Measurements from ENCODE around the gene TTLL6. TPM values are rescaled to one million over a fixed set of nuclear protein-coding genes. Genes with fewer than 3 reads are reported as not detected.

Gene TTLL6
- total and polyA plus RNA-seq, 2 donors from 2014 or later: 2.3 to 4.2 TPM

DNA sequence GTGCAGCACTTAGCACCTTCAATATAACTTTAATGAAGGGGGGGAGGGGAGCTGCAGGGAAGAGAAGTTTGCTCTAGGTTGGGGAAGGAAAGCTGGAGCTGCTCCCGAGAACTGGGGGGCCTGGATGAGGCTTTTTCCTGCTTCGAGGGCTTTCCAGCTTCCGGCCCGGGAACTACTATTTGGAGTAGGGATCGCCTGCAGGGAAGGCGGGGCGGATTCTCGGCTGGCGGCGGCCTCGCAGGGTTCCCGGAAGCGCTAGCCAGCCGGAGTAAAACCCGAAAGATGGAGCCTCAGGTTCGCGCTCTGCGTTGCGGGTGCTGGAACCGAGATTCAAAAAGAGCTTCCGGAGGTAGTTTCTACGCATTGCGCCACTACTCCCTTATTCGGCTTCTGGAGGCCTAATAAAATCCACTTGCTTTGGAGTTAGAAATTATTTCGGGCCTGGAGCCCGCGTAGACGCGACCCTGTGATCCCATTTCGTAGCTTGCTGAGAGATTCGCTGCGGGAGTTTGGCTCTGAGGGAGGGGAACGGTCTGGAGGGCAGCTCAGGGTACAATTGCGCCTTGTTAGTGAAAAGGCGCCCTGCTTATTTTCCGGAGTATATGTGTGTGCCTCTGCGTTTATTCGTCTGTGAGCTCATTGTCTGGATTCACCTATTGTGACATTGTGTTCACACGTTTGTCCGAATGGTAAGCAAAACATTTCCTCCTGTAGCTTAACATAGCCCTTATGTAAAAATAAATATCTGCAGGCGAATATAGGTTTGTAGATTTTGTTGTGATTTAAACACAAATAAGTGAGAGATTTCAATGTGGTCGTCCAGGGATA, 93.4 kb downstream of the TTLL6 start:
- no peak overlapping the region for H3K9ac ChIP-seq (ENCODE audit: low read length in 3 of 3)
- FAIRE-seq: no peak
- H3K9me3 ChIP-seq (ENCODE audit: control insufficient read depth in 2 of 3, insufficient read depth in 1 of 3, low read length in 3 of 3): no peaks in the 10 kb centered on the region
- no peak for DNase-seq
- intact Hi-C loops (cut with DNase I): loop anchor here (10.0 kb wide), 1 partner anchor 71 kb away; no protein-coding TSS in a partner anchor
- H3K36me3 ChIP-seq (ENCODE audit: control insufficient read depth in 2 of 3, insufficient read depth in 3 of 3, low read length in 3 of 3): no peaks in the 10 kb centered on the region
- peaks cover 0 to 7% (median 0%) of the 10 kb centered on the region in 3 donors for H3K4me1 ChIP-seq (ENCODE audit: control insufficient read depth in 2 of 3, insufficient read depth in 2 of 3, low read depth in 1 of 3, low read length in 3 of 3)
- H3K27me3 ChIP-seq (ENCODE audit: control insufficient read depth, insufficient read depth, low read length): peaks cover 93% of the 10 kb centered on the region
- no peak overlapping the region for H3K4me3 ChIP-seq (ENCODE audit: low read length in 3 of 3)
- no peak overlapping the region for H3K27ac ChIP-seq (ENCODE audit: low read depth in 2 of 2, low read length in 2 of 2)
- TF ChIP-seq, protein P1, sequence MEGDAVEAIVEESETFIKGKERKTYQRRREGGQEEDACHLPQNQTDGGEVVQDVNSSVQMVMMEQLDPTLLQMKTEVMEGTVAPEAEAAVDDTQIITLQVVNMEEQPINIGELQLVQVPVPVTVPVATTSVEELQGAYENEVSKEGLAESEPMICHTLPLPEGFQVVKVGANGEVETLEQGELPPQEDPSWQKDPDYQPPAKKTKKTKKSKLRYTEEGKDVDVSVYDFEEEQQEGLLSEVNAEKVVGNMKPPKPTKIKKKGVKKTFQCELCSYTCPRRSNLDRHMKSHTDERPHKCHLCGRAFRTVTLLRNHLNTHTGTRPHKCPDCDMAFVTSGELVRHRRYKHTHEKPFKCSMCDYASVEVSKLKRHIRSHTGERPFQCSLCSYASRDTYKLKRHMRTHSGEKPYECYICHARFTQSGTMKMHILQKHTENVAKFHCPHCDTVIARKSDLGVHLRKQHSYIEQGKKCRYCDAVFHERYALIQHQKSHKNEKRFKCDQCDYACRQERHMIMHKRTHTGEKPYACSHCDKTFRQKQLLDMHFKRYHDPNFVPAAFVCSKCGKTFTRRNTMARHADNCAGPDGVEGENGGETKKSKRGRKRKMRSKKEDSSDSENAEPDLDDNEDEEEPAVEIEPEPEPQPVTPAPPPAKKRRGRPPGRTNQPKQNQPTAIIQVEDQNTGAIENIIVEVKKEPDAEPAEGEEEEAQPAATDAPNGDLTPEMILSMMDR (IDR thresholded peaks at IDR 0.05; ENCODE audit: borderline replicate concordance, extremely low read depth, insufficient read depth): no peak

DNA sequence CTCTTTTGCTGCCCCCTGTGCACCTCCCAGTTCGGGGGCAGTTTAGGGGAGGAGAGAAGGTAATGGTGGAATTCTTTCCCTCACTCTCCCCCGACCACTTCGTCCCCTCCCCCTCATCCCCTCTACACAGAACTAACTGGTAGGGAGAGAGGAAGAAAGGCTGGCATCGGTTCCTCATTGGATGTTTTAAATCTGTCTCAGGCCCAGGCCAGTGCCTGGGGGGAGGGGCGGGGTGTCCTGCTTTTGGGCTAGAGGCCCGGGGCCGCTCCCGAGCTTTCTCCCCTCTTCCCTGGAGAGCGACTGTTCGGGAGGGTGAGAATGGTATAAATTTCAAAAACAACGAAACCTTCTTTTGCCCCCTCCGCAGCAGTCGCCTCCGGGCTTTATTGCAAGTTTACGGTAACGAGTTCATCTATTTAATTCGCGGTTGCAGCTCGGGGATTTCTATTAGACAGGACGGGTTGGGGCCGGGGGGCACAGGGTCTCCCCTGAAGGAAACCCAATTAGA, 94.1 kb downstream of the TTLL6 start, which contains the start of gene PRAC2:
Gene PRAC2, plus strand, starts transcription at position 271 of the 508 bp plus-strand sequence. CDS start 1,226 bp downstream, outside the sequence.
- no peak within 1 kb of the TSS for H3K4me3 ChIP-seq (ENCODE audit: low read length in 3 of 3)
- no peak within 1 kb of the TSS for H3K27ac ChIP-seq (ENCODE audit: low read depth in 2 of 2, low read length in 2 of 2)
- no peaks in the 10 kb centered on the region for H3K36me3 ChIP-seq (ENCODE audit: control insufficient read depth in 2 of 3, insufficient read depth in 3 of 3, low read length in 3 of 3)
- H3K9me3 ChIP-seq (ENCODE audit: control insufficient read depth in 2 of 3, insufficient read depth in 1 of 3, low read length in 3 of 3): no peaks in the 10 kb centered on the region
- DNase-seq (no peak), FAIRE-seq (no peak)
- TF ChIP-seq, protein P1 (IDR thresholded peaks at IDR 0.05; ENCODE audit: borderline replicate concordance, extremely low read depth, insufficient read depth): no peak
- intact Hi-C loops (cut with DNase I): loop anchor here (10.0 kb wide), 1 partner anchor 72 kb away; no protein-coding TSS in a partner anchor
- peaks cover 0 to 7% (median 0%) of the 10 kb centered on the region in 3 donors for H3K4me1 ChIP-seq (ENCODE audit: control insufficient read depth in 2 of 3, insufficient read depth in 2 of 3, low read depth in 1 of 3, low read length in 3 of 3)
- H3K27me3 ChIP-seq (ENCODE audit: control insufficient read depth, insufficient read depth, low read length): peaks cover 92% of the 10 kb centered on the region
- H3K9ac ChIP-seq (ENCODE audit: low read length in 3 of 3): no peak within 1 kb of the TSS

DNA sequence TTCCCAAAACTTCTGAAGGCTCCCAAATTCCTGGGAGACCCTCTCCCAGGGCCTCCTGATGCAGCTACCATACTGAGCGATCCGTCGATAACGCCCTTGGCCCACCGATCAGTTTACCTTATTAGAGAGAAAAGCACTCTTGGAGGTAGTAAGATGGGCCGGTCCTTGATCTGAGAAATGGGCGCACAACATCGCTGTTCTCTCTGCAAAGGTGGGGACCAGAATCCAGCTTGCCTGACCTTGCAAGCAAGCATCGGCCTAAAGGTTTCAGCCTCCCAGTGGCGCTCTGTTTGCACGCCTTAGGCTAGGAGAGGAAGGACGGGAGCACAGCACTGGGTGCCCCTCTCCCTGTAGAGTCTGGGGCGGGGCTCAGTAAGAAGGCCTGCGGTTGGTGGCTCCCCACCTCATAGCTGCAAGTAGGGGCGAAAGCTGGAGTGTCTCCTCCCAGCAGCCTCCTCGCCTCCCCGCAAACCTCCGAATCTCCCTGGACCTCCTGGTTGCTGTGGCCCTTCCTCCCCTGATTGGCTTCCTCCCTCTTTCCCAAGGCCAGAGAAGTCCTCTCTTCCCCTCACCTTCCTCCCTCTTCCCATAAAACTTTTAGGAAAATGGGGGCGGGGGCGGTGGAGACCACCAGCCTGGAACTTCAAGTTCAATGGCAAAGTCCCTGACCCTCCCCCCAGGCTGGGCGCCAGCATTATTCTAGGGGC, 94.7 kb downstream of the TTLL6 start, which contains the start of gene PRAC1:
Gene PRAC1, minus strand, starts transcription at position 318 of the 707 bp plus-strand sequence. Its CDS starts 126 bp downstream, at position 192.
- Histone ChIP-seq H3K27me3 (ENCODE audit: control insufficient read depth, insufficient read depth, low read length) (peaks cover 91% of the 10 kb centered on the region), H3K9me3 (ENCODE audit: control insufficient read depth in 2 of 3, insufficient read depth in 1 of 3, low read length in 3 of 3) (no peaks in the 10 kb centered on the region), H3K36me3 (ENCODE audit: control insufficient read depth in 2 of 3, insufficient read depth in 3 of 3, low read length in 3 of 3) (no peaks in the 10 kb centered on the region), H3K27ac (ENCODE audit: low read depth in 2 of 2, low read length in 2 of 2) (no peak within 1 kb of the TSS), H3K4me1 (ENCODE audit: control insufficient read depth in 2 of 3, insufficient read depth in 2 of 3, low read depth in 1 of 3, low read length in 3 of 3) (peaks cover 0 to 7% (median 0%) of the 10 kb centered on the region in 3 donors), H3K4me3 (ENCODE audit: low read length in 3 of 3) (no peak within 1 kb of the TSS), H3K9ac (ENCODE audit: low read length in 3 of 3) (no peak within 1 kb of the TSS)
- TF ChIP-seq, protein P1 (IDR thresholded peaks at IDR 0.05; ENCODE audit: borderline replicate concordance, extremely low read depth, insufficient read depth): no peak
- FAIRE-seq: no peak
- intact Hi-C loops (cut with DNase I): loop anchor here (10.0 kb wide), 1 partner anchor 72 kb away; no protein-coding TSS in a partner anchor
- DNase-seq: no peak
